H1 (cell line): ENCODE measurements around the gene ZNF511. TPM values are rescaled to one million over a fixed set of nuclear protein-coding genes. Genes with fewer than 3 reads are reported as not detected.

Source experiments
- CTCF ChIA-PET: fragments of 300-600 bp; sonication (Branson Sonifier 250); formaldehyde crosslinking; loops from one replicate; lab custom pipeline; 2021; ENCODE audit not compliant: partially characterized antibody; lab: Charles Lee
- POLR2A ChIA-PET: fragments of 300-600 bp; sonication (Branson Sonifier 250); formaldehyde crosslinking; loops from one replicate; lab custom pipeline; 2021; ENCODE audit warnings: inconsistent platforms; ENCODE audit not compliant: partially characterized antibody; lab: Charles Lee
- DNase-seq, 2 experiments: peaks; one replicate each; pipeline versions ENCODE4 v3.0.0 to v3.0.0-alpha.2; 2010 to 2022; ENCODE audit warnings: low spot score in 2 of 2, low read depth in 1 of 2, mixed read lengths in 1 of 2
- FAIRE-seq: peaks from 2 replicates; lab custom pipeline; 2011; peaks lifted over from hg19 to GRCh38; lab: Jason Lieb, UNC
- H2AFZ ChIP-seq: 2 replicates; pipeline ENCODE4 v1.8.1; 2012; ENCODE audit warnings: low read length, inconsistent platforms
- H2AK5ac ChIP-seq: 2 replicates; pipeline ENCODE4 v1.6.1; 2013; ENCODE audit warnings: low read depth, low read length
- H2BK120ac ChIP-seq: replicated peaks from 2 replicates; pipeline ENCODE3; 2013; ENCODE audit warnings: low read depth, low read length, inconsistent platforms
- H2BK12ac ChIP-seq: 2 replicates; pipeline ENCODE4 v1.6.1; 2013; ENCODE audit warnings: low read depth, low read length
- H2BK15ac ChIP-seq: 2 replicates; pipeline ENCODE4 v1.6.1; 2013; ENCODE audit warnings: low read length
- H2BK20ac ChIP-seq: 2 replicates; pipeline ENCODE4 v1.6.1; 2013; ENCODE audit warnings: low read length
- H2BK5ac ChIP-seq: 2 replicates; pipeline ENCODE4 v1.6.1; 2013; ENCODE audit warnings: low read depth, low read length
- H3K14ac ChIP-seq: 2 replicates; pipeline ENCODE4 v1.6.1; 2013; ENCODE audit warnings: inconsistent platforms; ENCODE audit not compliant: insufficient read length
- H3K18ac ChIP-seq: 2 replicates; pipeline ENCODE4 v1.6.1; 2013; ENCODE audit warnings: low read length; ENCODE audit errors: extremely low read depth
- H3K23ac ChIP-seq: 2 replicates; pipeline ENCODE4 v1.6.1; 2013; ENCODE audit warnings: inconsistent platforms; ENCODE audit not compliant: insufficient read length
- H3K23me2 ChIP-seq: 2 replicates; pipeline ENCODE4 v1.6.1; 2013; ENCODE audit warnings: low read depth, low read length
- H3K27ac ChIP-seq: 2 replicates; pipeline ENCODE4 v1.6.1; 2011; ENCODE audit warnings: low read depth, low read length, inconsistent platforms
- H3K27me3 ChIP-seq, 4 experiments: replicated peaks in 1 of 4; 1 replicate in 1 of 4; 2 replicates in 3 of 4; pipeline versions ENCODE4 v1.6.1 to v1.8.1; 2011 to 2013; ENCODE audit warnings: low read length in 3 of 4, mild to moderate bottlenecking in 3 of 4, inconsistent platforms in 2 of 4, mixed read lengths in 2 of 4, moderate library complexity in 1 of 4; ENCODE audit not compliant: control insufficient read depth in 3 of 4, insufficient read depth in 3 of 4; ENCODE audit errors: extremely low read depth in 1 of 4
- H3K36me3 ChIP-seq, 4 experiments: 2 replicates each; pipeline versions ENCODE4 v1.6.1 to v1.8.1; 2011 to 2013; ENCODE audit warnings: mild to moderate bottlenecking in 4 of 4, low read length in 3 of 4, moderate library complexity in 2 of 4, control low read depth in 1 of 4, inconsistent platforms in 1 of 4; ENCODE audit not compliant: insufficient read depth in 4 of 4, control insufficient read depth in 2 of 4
- H3K4ac ChIP-seq: replicated peaks from 2 replicates; pipeline ENCODE3; 2013; ENCODE audit warnings: low read length, low read depth, mixed read lengths, inconsistent platforms; ENCODE audit not compliant: insufficient read length
- H3K4me1 ChIP-seq, 4 experiments: replicated peaks in 1 of 4; 1 replicate in 1 of 4; 2 replicates in 3 of 4; pipeline versions ENCODE4 v1.6.1 to v1.8.1; 2011 to 2013; ENCODE audit warnings: low read length in 3 of 4, inconsistent platforms in 2 of 4, mixed read lengths in 1 of 4; ENCODE audit not compliant: insufficient read depth in 4 of 4, control insufficient read depth in 3 of 4
- H3K4me2 ChIP-seq, 2 experiments: 2 replicates each; pipeline versions ENCODE4 v1.6.1 to v1.8.1; 2011 to 2013; ENCODE audit warnings: low read depth in 2 of 2, low read length in 2 of 2, control low read depth in 1 of 2, inconsistent platforms in 1 of 2, mild to moderate bottlenecking in 1 of 2; ENCODE audit not compliant: insufficient read depth in 1 of 2
- H3K4me3 ChIP-seq, 4 experiments: fragments of 200-600, 300-600 bp in 1 of 4; sonication (generic), shearing (Covaris generic), sonication (Bioruptor Twin) in 1 of 4; 2 replicates each; pipeline versions ENCODE4 v1.5.1 to v1.8.1; 2011 to 2016; ENCODE audit warnings: low read length in 4 of 4, low read depth in 3 of 4, control low read depth in 2 of 4, inconsistent platforms in 2 of 4, mild to moderate bottlenecking in 2 of 4, mixed read lengths in 1 of 4, moderate library complexity in 1 of 4; ENCODE audit not compliant: insufficient read depth in 2 of 4; ENCODE audit errors: extremely low read depth in 1 of 4
- H3K56ac ChIP-seq: replicated peaks from 2 replicates; pipeline ENCODE3; 2013; ENCODE audit warnings: low read depth, mild to moderate bottlenecking, mixed read lengths, low read length, inconsistent platforms; ENCODE audit not compliant: insufficient read length
- H3K79me1 ChIP-seq: 2 replicates; pipeline ENCODE4 v1.6.1; 2013; ENCODE audit warnings: low read depth, low read length, control low read depth
- H3K79me2 ChIP-seq, 2 experiments: 2 replicates each; pipeline versions ENCODE4 v1.6.1 to v1.8.1; 2012 to 2013; ENCODE audit warnings: low read length in 2 of 2, mild to moderate bottlenecking in 2 of 2, inconsistent platforms in 1 of 2; ENCODE audit not compliant: insufficient read depth in 2 of 2, control insufficient read depth in 1 of 2
- H3K9ac ChIP-seq, 4 experiments: replicated peaks in 1 of 4; 1 replicate in 1 of 4; 2 replicates in 3 of 4; pipeline versions ENCODE4 v1.6.1 to v1.8.1; 2011 to 2013; ENCODE audit warnings: low read depth in 3 of 4, low read length in 3 of 4, control low read depth in 2 of 4, mild to moderate bottlenecking in 2 of 4, moderate library complexity in 2 of 4, inconsistent platforms in 1 of 4; ENCODE audit errors: extremely low read depth in 1 of 4
- H3K9me3 ChIP-seq, 2 experiments: 2 replicates each; pipeline versions ENCODE4 v1.6.1 to v1.8.1; 2012 to 2013; ENCODE audit warnings: mild to moderate bottlenecking in 2 of 2, moderate library complexity in 2 of 2, control low read depth in 1 of 2, inconsistent platforms in 1 of 2, low read depth in 1 of 2, low read length in 1 of 2, mixed read lengths in 1 of 2; ENCODE audit not compliant: insufficient read depth in 2 of 2
- H4K20me1 ChIP-seq, 2 experiments: replicated peaks in 1 of 2; 2 replicates each; pipeline versions ENCODE3 to v1.8.1; 2011 to 2013; ENCODE audit warnings: inconsistent platforms in 2 of 2, low read length in 2 of 2, mild to moderate bottlenecking in 1 of 2; ENCODE audit not compliant: insufficient read depth in 2 of 2, control insufficient read depth in 1 of 2
- H4K5ac ChIP-seq: 2 replicates; pipeline ENCODE4 v1.6.1; 2013; ENCODE audit warnings: low read length, low read depth, mixed read lengths, inconsistent platforms; ENCODE audit not compliant: insufficient read length
- H4K8ac ChIP-seq: 2 replicates; pipeline ENCODE4 v1.8.0; 2013; ENCODE audit warnings: mild to moderate bottlenecking, moderate library complexity, low read length, inconsistent platforms; ENCODE audit not compliant: insufficient read depth; ENCODE audit errors: extremely low read depth
- H4K91ac ChIP-seq: replicated peaks from 2 replicates; pipeline ENCODE3; 2013; ENCODE audit warnings: low read length, mixed read lengths, inconsistent platforms; ENCODE audit not compliant: insufficient read length
- EGR1 ChIP-seq: IDR thresholded peaks from 2 replicates; pipeline ENCODE4 v1.6.1; 2011; ENCODE audit warnings: low read depth, low read length, borderline replicate concordance
- GTF2F1 ChIP-seq: IDR thresholded peaks from 2 replicates; pipeline ENCODE4 v1.6.1; 2012; ENCODE audit warnings: low read depth, low read length, improper control_type of control experiment, borderline replicate concordance
- JUND ChIP-seq: IDR thresholded peaks from 2 replicates; pipeline ENCODE4 v1.6.1; 2011; ENCODE audit warnings: mild to moderate bottlenecking, improper control_type of control experiment, low read length
- RAD21 ChIP-seq, 2 experiments: IDR thresholded peaks in 1 of 2; conservative IDR thresholded peaks in 1 of 2; 2 replicates each; pipeline ENCODE4 v1.6.1; 2011; ENCODE audit warnings: low read depth in 2 of 2, low read length in 2 of 2, improper control_type of control experiment in 1 of 2, inconsistent platforms in 1 of 2, mild to moderate bottlenecking in 1 of 2, moderate library complexity in 1 of 2
- RBBP5 ChIP-seq: IDR thresholded peaks from 2 replicates; pipeline ENCODE4 v1.7.1; 2012; ENCODE audit warnings: low read depth, mild to moderate bottlenecking, inconsistent platforms, low read length, moderate library complexity, borderline replicate concordance
- WGBS, 2 experiments: shearing (Covaris generic) in 1 of 2; methylation state at CpG; one replicate each; pipeline versions ENCODE4 v1.1.6 to v1.1.7; 2013 to 2015; ENCODE audit warnings: low lambda C conversion rate in 2 of 2, mixed read lengths in 2 of 2, inconsistent platforms in 1 of 2, low coverage in 1 of 2, missing lambda C conversion rate in 1 of 2; ENCODE audit not compliant: insufficient replicate concordance in 2 of 2, insufficient coverage in 1 of 2, insufficient read length in 1 of 2; ENCODE audit errors: extremely low coverage in 1 of 2, missing lambda C conversion rate in 1 of 2; 5-methylcytosine and 5-hydroxymethylcytosine counted together
- polyA plus RNA-seq, 7 experiments: library from polyadenylated mRNA; depleted of rRNA in 3 of 7; stranded (reverse) in 5 of 7; unstranded in 2 of 7; fragments of >200 nt in 5 of 7; fragments of 200-250 nt in 2 of 7; gene quantifications; 1 replicate in 5 of 7; 2 replicates in 1 of 7; 4 replicates in 1 of 7; pipeline versions ENCODE4 v1.2.1 to v1.2.3, GENCODE V29; 2011 to 2013; ENCODE audit warnings: missing spikeins in 2 of 7, mixed read lengths in 2 of 7
- total RNA-seq: library from RNA; stranded (reverse); fragmentation: NEBNext Ultra II Directional; extraction: Animal tissue kit (Norgen Biotek cat#: 25700); gene quantifications from 2 replicates; pipeline ENCODE4 v1.2.1, GENCODE V29; 2021
- TF ChIP-seq, protein P1 (sequence below), 3 experiments: IDR thresholded peaks; 1 replicate in 2 of 3; 2 replicates in 1 of 3; pipeline versions ENCODE4 v1.5.1 to v1.6.1; 2011; ENCODE audit warnings: low read length in 3 of 3, mild to moderate bottlenecking in 3 of 3, inconsistent platforms in 2 of 3, low read depth in 1 of 3, moderate library complexity in 1 of 3; ENCODE audit not compliant: insufficient read depth in 1 of 3; ENCODE audit errors: control extremely low read depth in 1 of 3
- TF ChIP-seq, protein P2 (sequence below): IDR thresholded peaks from 2 replicates; pipeline ENCODE4 v1.6.1; 2011; ENCODE audit warnings: low read depth, mild to moderate bottlenecking, low read length; ENCODE audit not compliant: insufficient read depth

The ZNF511 gene
- total and polyA plus RNA-seq, 2 of the 8 experiments (the other 6 are each of a cell fraction or from before 2014, with no cell fraction given) = 55.4 to 71.7 TPM

DNA sequence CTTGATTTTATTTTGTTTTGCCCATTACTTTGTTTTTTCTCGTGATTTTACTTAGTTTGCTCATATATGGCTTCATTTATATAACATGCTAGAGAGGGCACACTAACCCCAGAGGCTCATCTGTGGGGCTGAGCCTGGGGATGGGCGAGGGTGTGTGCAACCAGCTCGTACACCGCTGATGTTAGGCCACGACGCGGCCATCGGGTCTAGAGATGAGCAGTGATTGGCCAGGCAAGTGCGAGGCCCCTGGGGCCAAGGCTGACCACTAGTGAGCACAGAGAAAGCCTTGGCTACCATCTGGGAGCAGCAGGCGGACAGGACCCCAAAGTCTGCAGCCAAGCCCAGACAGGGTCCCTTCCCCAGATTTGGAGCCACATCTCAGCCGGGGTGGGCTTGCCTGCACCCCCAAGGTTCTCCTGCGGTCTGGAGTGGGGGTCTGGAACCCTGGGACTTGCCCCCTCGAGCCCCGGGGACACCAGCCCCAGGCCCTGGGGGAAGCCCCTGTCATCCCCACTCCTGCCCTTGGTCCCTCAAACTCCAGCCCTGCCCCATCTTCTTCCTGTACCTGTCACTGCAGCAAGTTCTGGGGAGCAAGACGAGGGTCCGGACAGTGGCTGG lies 45.4 kb downstream of the ZNF511 start:
- Histone ChIP-seq H4K5ac (no peak overlapping the region), H3K4me3 (no peak overlapping the region), H4K20me1 (peaks cover 7 to 21% of the 10 kb centered on the region in 2 experiments), H3K27me3 (peaks cover 0 to 5% (median 0%) of the 10 kb centered on the region in 4 experiments; a peak in 3 of 7 replicates), H2BK5ac (no peak overlapping the region), H3K79me2 (no peaks in the 10 kb centered on the region), H3K56ac (no peak overlapping the region), H3K23ac (no peak overlapping the region), H4K91ac (no peak overlapping the region), H3K4me2 (no peak overlapping the region), H2BK120ac (no peak overlapping the region), H3K14ac (no peak overlapping the region), H3K36me3 (no peaks in the 10 kb centered on the region; a peak in 2 of 8 replicates), H2BK20ac (no peak overlapping the region), H3K79me1 (no peaks in the 10 kb centered on the region; the same call in 1 of the 2 replicates), H2BK15ac (no peak overlapping the region), H3K9ac (no peak overlapping the region), H3K18ac (no peak overlapping the region), H3K9me3 (no peaks in the 10 kb centered on the region), H3K27ac (no peak overlapping the region), H2AK5ac (no peak overlapping the region), H2AFZ (no peak overlapping the region), H3K23me2 (peaks cover 7% of the 10 kb centered on the region; the same call in 1 of the 2 replicates), H3K4me1 (peaks cover 0 to 15% (median 5%) of the 10 kb centered on the region in 4 experiments; a peak in 4 of 7 replicates), H2BK12ac (no peak overlapping the region), H3K4ac (no peak overlapping the region), H4K8ac (peak overlapping the region; percentile 23; the same call in 1 of the 2 replicates)
- WGBS, 2 experiments = 86% methylated on average over 15 of the region's 16 CpGs; no CpG with 5 or more reads in 1 of the 2 experiments
- ChIA-PET POLR2A (interaction anchor here (1.0 to 1.9 kb wide), 6 partner anchors 11 to 67 kb away, joined by 3 to 7 read pairs (median 4); partner anchors contain the start of gene CALY), CTCF (interaction anchor here (1.0 to 4.9 kb wide), 5 partner anchors 9 to 46 kb away, joined by 4 to 57 read pairs (median 7); no protein-coding TSS in a partner anchor)
- TF ChIP-seq, protein P1, sequence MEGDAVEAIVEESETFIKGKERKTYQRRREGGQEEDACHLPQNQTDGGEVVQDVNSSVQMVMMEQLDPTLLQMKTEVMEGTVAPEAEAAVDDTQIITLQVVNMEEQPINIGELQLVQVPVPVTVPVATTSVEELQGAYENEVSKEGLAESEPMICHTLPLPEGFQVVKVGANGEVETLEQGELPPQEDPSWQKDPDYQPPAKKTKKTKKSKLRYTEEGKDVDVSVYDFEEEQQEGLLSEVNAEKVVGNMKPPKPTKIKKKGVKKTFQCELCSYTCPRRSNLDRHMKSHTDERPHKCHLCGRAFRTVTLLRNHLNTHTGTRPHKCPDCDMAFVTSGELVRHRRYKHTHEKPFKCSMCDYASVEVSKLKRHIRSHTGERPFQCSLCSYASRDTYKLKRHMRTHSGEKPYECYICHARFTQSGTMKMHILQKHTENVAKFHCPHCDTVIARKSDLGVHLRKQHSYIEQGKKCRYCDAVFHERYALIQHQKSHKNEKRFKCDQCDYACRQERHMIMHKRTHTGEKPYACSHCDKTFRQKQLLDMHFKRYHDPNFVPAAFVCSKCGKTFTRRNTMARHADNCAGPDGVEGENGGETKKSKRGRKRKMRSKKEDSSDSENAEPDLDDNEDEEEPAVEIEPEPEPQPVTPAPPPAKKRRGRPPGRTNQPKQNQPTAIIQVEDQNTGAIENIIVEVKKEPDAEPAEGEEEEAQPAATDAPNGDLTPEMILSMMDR (IDR thresholded peaks at IDR 0.05; ENCODE audit: control extremely low read depth in 1 of 3, insufficient read depth in 1 of 3, low read depth in 1 of 3, low read length in 3 of 3) = no peak
- TF ChIP-seq RBBP5 (no peak), RAD21 (IDR thresholded peaks at IDR 0.05 in 1 of 2, conservative IDR thresholded peaks at IDR 0.05 in 1 of 2; ENCODE audit: low read depth in 2 of 2, low read length in 2 of 2) (no peak), JUND (no peak), GTF2F1 (no peak), EGR1 (no peak)
- TF ChIP-seq, protein P2, sequence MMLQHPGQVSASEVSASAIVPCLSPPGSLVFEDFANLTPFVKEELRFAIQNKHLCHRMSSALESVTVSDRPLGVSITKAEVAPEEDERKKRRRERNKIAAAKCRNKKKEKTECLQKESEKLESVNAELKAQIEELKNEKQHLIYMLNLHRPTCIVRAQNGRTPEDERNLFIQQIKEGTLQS = no peak
- no peak for DNase-seq
- no peak for FAIRE-seq
